ENCODE results near the gene OGDH.

OGDH gene

DNA sequence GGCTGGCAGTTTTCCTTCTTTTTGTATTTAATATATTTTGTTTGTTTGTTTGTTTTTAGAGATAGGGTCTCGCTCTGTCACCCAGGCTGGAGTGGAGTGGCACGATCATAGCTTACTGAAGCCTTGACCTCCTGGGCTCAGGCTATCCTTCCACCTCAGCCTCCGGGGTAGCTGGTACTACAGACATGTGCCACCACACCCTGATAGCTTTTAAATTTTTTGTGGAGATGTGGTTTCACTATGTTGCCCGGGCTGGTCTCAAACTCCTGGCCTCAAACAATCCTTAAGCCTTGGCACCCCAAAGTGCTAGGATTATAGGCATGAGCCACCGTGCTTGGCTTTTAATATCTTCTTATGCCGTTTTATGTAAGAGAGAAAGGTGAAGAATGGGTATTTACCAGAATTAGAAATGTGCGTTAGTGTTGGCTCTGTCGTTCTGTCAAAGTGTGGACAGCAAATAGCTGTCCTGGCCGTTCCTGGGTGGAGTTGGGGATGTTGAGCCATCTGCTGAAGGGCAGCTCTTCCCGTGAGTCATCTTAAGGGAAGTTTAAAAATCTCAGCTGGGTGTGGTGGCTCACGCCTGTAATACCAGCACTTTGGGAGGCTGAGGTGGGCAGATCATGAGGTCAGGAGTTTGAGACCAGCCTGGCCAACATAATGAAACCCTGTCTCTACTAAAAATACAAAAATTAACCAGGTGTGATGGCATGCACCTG lies 14.8 kb downstream of the OGDH start:
- Histone ChIP-seq H3K27me3 (ENCODE audit: control insufficient read depth in 1 of 2, insufficient read depth in 1 of 2, low read length in 2 of 2) (no peaks in the 10 kb centered on the region), H2AFZ (ENCODE audit: low read depth, low read length) (no peak overlapping the region), H3K4me3 (ENCODE audit: insufficient read depth in 1 of 2, low read depth in 1 of 2, low read length in 2 of 2) (peak overlapping the region in 1 of 2 experiments; percentile 49), H3K27ac (ENCODE audit: low read length, poor library complexity, severe bottlenecking) (no peak overlapping the region), H2BK5ac (ENCODE audit: low read depth, low read length, poor library complexity, severe bottlenecking) (no peak overlapping the region), H3K4ac (ENCODE audit: low read depth in 1 of 2, low read length in 2 of 2) (no peak overlapping the region), H3K9me3 (ENCODE audit: control insufficient read depth, low read length) (no peaks in the 10 kb centered on the region), H3K4me1 (ENCODE audit: control insufficient read depth, insufficient read depth, low read depth, low read length) (peaks cover 17% of the 10 kb centered on the region), H3K9ac (ENCODE audit: low read length) (peak overlapping the region; percentile 56), H2AK5ac (ENCODE audit: low read length, severe bottlenecking) (no peak overlapping the region), H2BK15ac (ENCODE audit: low read depth, poor library complexity, severe bottlenecking) (no peak overlapping the region), H4K8ac (ENCODE audit: low read length) (peak overlapping the region; percentile 25), H3K36me3 (ENCODE audit: control insufficient read depth in 1 of 2, insufficient read depth in 2 of 2, low read depth in 1 of 2, low read length in 2 of 2) (peaks cover 17 to 27% of the 10 kb centered on the region in 2 experiments), H2BK120ac (ENCODE audit: low read depth, low read length) (no peak overlapping the region), H2BK12ac (ENCODE audit: low read length in 2 of 2) (no peak overlapping the region), H4K91ac (ENCODE audit: low read length) (no peak overlapping the region), H3K14ac (ENCODE audit: low read length in 2 of 2) (no peak overlapping the region), H3K79me1 (replicated peaks; ENCODE audit: low read length, poor library complexity, severe bottlenecking) (peaks cover 11% of the 10 kb centered on the region), H3K18ac (ENCODE audit: low read depth in 1 of 2, low read length in 2 of 2) (peak overlapping the region in 1 of 2 experiments; percentile 40), H3K23ac (ENCODE audit: low read length in 2 of 2) (no peak overlapping the region), H3K4me2 (ENCODE audit: low read length, poor library complexity, severe bottlenecking) (no peak overlapping the region)
- WGBS: 67% methylated on average over 10 of the region's 11 CpGs
- DNase-seq: peak; percentile 60

DNA sequence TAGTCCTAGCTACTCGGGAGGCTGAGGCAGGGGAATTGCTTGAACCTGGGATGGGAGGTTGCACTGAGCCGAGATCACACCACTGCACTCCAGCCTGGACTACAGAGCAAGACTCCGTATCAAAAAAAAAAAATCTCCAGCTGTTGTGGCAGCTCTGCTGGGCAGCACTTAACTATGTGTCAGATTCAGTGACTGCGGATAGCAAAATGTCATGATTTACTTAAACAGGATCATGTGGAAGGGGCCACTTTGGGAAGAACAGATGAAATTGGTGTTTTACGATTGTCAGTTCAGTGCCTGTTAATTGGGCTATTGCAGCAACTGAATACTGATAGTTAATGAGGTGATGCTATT lies 15.3 kb downstream of the OGDH start:
- Histone ChIP-seq H2AFZ (ENCODE audit: low read depth, low read length) (no peak overlapping the region), H3K27me3 (ENCODE audit: control insufficient read depth in 1 of 2, insufficient read depth in 1 of 2, low read length in 2 of 2) (no peaks in the 10 kb centered on the region), H2BK15ac (ENCODE audit: low read depth, poor library complexity, severe bottlenecking) (no peak overlapping the region), H3K9ac (ENCODE audit: low read length) (no peak overlapping the region), H3K18ac (ENCODE audit: low read depth in 1 of 2, low read length in 2 of 2) (no peak overlapping the region), H3K36me3 (ENCODE audit: control insufficient read depth in 1 of 2, insufficient read depth in 2 of 2, low read depth in 1 of 2, low read length in 2 of 2) (peaks cover 21 to 32% of the 10 kb centered on the region in 2 experiments), H4K91ac (ENCODE audit: low read length) (no peak overlapping the region), H3K4me3 (ENCODE audit: insufficient read depth in 1 of 2, low read depth in 1 of 2, low read length in 2 of 2) (no peak overlapping the region), H4K8ac (ENCODE audit: low read length) (no peak overlapping the region), H2BK120ac (ENCODE audit: low read depth, low read length) (no peak overlapping the region), H3K23ac (ENCODE audit: low read length in 2 of 2) (no peak overlapping the region), H3K14ac (ENCODE audit: low read length in 2 of 2) (no peak overlapping the region), H3K4me2 (ENCODE audit: low read length, poor library complexity, severe bottlenecking) (no peak overlapping the region), H3K4me1 (ENCODE audit: control insufficient read depth, insufficient read depth, low read depth, low read length) (peaks cover 20% of the 10 kb centered on the region), H3K4ac (ENCODE audit: low read depth in 1 of 2, low read length in 2 of 2) (no peak overlapping the region), H3K27ac (ENCODE audit: low read length, poor library complexity, severe bottlenecking) (no peak overlapping the region), H3K9me3 (ENCODE audit: control insufficient read depth, low read length) (no peaks in the 10 kb centered on the region), H2BK12ac (ENCODE audit: low read length in 2 of 2) (no peak overlapping the region), H2BK5ac (ENCODE audit: low read depth, low read length, poor library complexity, severe bottlenecking) (no peak overlapping the region), H3K79me1 (replicated peaks; ENCODE audit: low read length, poor library complexity, severe bottlenecking) (peaks cover 14% of the 10 kb centered on the region), H2AK5ac (ENCODE audit: low read length, severe bottlenecking) (no peak overlapping the region)
- DNase-seq: peak; percentile 22
- 90% methylated on average over 5 of the region's 5 CpGs for WGBS

DNA sequence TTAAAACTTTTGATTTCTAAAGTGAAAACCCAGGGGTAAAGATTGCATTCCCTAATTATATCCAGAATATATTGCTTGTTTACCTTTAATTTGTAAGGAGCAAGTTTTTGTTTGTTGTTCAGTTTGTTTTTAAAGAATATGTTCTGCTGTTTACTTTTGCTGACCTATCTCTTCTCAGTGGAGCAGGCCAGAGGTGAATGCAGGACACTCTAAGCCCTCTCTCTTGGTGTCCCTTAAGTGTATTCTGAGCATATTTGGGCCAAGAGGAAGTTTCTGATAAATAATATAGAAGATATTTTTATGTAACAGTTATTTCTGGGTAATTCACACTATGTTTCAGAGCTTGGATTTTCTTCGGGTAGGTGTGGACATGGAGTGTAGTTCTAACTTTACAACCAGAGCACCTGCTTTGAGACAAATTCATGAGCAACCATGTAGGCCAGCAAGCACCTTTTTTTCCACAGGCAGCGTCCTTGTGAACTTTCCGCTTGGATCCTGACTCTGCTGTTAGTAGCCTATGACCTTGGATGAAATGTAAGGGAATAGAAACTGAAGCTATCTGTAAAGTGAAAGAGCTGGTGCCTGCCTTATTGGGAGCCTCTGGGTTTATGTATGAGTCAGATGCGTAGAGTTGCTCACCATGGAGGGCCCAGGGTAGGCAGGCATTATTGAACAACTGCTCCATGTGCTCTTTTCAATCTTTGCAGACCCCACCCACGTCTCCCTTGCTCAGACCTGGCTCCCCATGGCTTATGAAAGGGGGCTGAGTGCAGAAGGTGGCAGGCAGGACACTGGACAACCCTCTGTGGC lies 16.1 kb downstream of the OGDH start:
- no peak overlapping the region for H2BK5ac ChIP-seq (ENCODE audit: low read depth, low read length, poor library complexity, severe bottlenecking)
- peaks cover 16% of the 10 kb centered on the region for H3K4me1 ChIP-seq (ENCODE audit: control insufficient read depth, insufficient read depth, low read depth, low read length)
- no peak overlapping the region for H3K23ac ChIP-seq (ENCODE audit: low read length in 2 of 2)
- no peak overlapping the region for H3K14ac ChIP-seq (ENCODE audit: low read length in 2 of 2)
- peaks cover 15% of the 10 kb centered on the region for H3K79me1 ChIP-seq (replicated peaks; ENCODE audit: low read length, poor library complexity, severe bottlenecking)
- H3K18ac ChIP-seq (ENCODE audit: low read depth in 1 of 2, low read length in 2 of 2): peak overlapping the region; percentile 48 to 78
- peak overlapping the region; percentile 11 for H3K27ac ChIP-seq (ENCODE audit: low read length, poor library complexity, severe bottlenecking)
- H3K36me3 ChIP-seq (ENCODE audit: control insufficient read depth in 1 of 2, insufficient read depth in 2 of 2, low read depth in 1 of 2, low read length in 2 of 2): peaks cover 22 to 34% of the 10 kb centered on the region in 2 experiments
- peak overlapping the region; percentile 21 to 79 for H2BK12ac ChIP-seq (ENCODE audit: low read length in 2 of 2)
- WGBS: 81% methylated on average over 5 of the region's 5 CpGs
- no peak overlapping the region for H4K8ac ChIP-seq (ENCODE audit: low read length)
- peak overlapping the region; percentile 26 for H3K9ac ChIP-seq (ENCODE audit: low read length)
- H3K4me2 ChIP-seq (ENCODE audit: low read length, poor library complexity, severe bottlenecking): no peak overlapping the region
- no peaks in the 10 kb centered on the region for H3K9me3 ChIP-seq (ENCODE audit: control insufficient read depth, low read length)
- peak overlapping the region in 1 of 2 experiments; percentile 22 for H3K4me3 ChIP-seq (ENCODE audit: insufficient read depth in 1 of 2, low read depth in 1 of 2, low read length in 2 of 2)
- H2AK5ac ChIP-seq (ENCODE audit: low read length, severe bottlenecking): no peak overlapping the region
- peak; percentile 77 for DNase-seq
- peak overlapping the region; percentile 14 to 24 for H3K4ac ChIP-seq (ENCODE audit: low read depth in 1 of 2, low read length in 2 of 2)
- no peaks in the 10 kb centered on the region for H3K27me3 ChIP-seq (ENCODE audit: control insufficient read depth in 1 of 2, insufficient read depth in 1 of 2, low read length in 2 of 2)
- H2BK15ac ChIP-seq (ENCODE audit: low read depth, poor library complexity, severe bottlenecking): no peak overlapping the region
- no peak overlapping the region for H2BK120ac ChIP-seq (ENCODE audit: low read depth, low read length)
- no peak overlapping the region for H2AFZ ChIP-seq (ENCODE audit: low read depth, low read length)
- H4K91ac ChIP-seq (ENCODE audit: low read length): no peak overlapping the region

DNA sequence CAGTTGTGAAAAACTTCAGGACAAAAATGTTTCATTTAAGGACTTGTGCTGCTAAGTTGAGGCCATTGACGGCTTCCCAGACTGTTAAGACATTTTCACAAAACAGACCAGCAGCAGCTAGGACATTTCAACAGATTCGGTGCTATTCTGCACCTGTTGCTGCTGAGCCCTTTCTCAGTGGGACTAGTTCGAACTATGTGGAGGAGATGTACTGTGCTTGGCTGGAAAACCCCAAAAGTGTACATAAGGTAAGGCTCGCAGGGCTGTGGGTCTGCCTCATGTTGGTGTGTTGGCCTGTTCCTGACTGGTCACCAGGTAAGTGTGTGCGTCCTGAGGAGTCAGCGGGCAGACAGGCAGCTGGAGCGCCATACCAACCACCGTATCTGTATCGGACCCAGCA lies 17.9 kb downstream of the OGDH start:
- Histone ChIP-seq H3K4me3 (ENCODE audit: insufficient read depth in 1 of 2, low read depth in 1 of 2, low read length in 2 of 2) (peak overlapping the region in 1 of 2 experiments; percentile 29), H2BK12ac (ENCODE audit: low read length in 2 of 2) (no peak overlapping the region), H4K91ac (ENCODE audit: low read length) (peak overlapping the region; percentile 16), H2BK120ac (ENCODE audit: low read depth, low read length) (no peak overlapping the region), H3K14ac (ENCODE audit: low read length in 2 of 2) (no peak overlapping the region), H3K36me3 (ENCODE audit: control insufficient read depth in 1 of 2, insufficient read depth in 2 of 2, low read depth in 1 of 2, low read length in 2 of 2) (peaks cover 22 to 38% of the 10 kb centered on the region in 2 experiments), H2BK15ac (ENCODE audit: low read depth, poor library complexity, severe bottlenecking) (no peak overlapping the region), H3K18ac (ENCODE audit: low read depth in 1 of 2, low read length in 2 of 2) (peak overlapping the region in 1 of 2 experiments; percentile 26), H3K27ac (ENCODE audit: low read length, poor library complexity, severe bottlenecking) (no peak overlapping the region), H3K23ac (ENCODE audit: low read length in 2 of 2) (no peak overlapping the region), H3K79me1 (replicated peaks; ENCODE audit: low read length, poor library complexity, severe bottlenecking) (peaks cover 19% of the 10 kb centered on the region), H2AK5ac (ENCODE audit: low read length, severe bottlenecking) (no peak overlapping the region), H3K9ac (ENCODE audit: low read length) (no peak overlapping the region), H3K4ac (ENCODE audit: low read depth in 1 of 2, low read length in 2 of 2) (no peak overlapping the region), H2BK5ac (ENCODE audit: low read depth, low read length, poor library complexity, severe bottlenecking) (no peak overlapping the region), H4K8ac (ENCODE audit: low read length) (peak overlapping the region; percentile 55), H3K27me3 (ENCODE audit: control insufficient read depth in 1 of 2, insufficient read depth in 1 of 2, low read length in 2 of 2) (no peaks in the 10 kb centered on the region), H3K4me1 (ENCODE audit: control insufficient read depth, insufficient read depth, low read depth, low read length) (peaks cover 14% of the 10 kb centered on the region), H3K4me2 (ENCODE audit: low read length, poor library complexity, severe bottlenecking) (no peak overlapping the region), H3K9me3 (ENCODE audit: control insufficient read depth, low read length) (no peaks in the 10 kb centered on the region), H2AFZ (ENCODE audit: low read depth, low read length) (no peak overlapping the region)
- 99% methylated on average over 9 of the region's 9 CpGs for WGBS
- no peak for DNase-seq

Measured in mesenchymal stem cell (in vitro differentiated cells and primary cell).